GM18858 (cell line): ENCODE data around the gene WAS.

Experiments
- ATAC-seq: cut with Tn5 transposase; IDR thresholded peaks from one replicate; pipeline ENCODE4 v1.9.1; 2021; ENCODE audit not compliant: unreplicated experiment

The WAS gene

GRCh38 chrX:48711162-48711928 is 27.7 kb downstream of the WAS start:
- ATAC-seq = no peak

- no peak for ATAC-seq
Observed at GRCh38 chrX:48711929-48712505, 28.4 kb downstream of the WAS start.

- no peak for ATAC-seq
Observed at GRCh38 chrX:48713847-48714246, 30.2 kb downstream of the WAS start.

- no peak for ATAC-seq
Observed at GRCh38 chrX:48714573-48714972, 31.0 kb downstream of the WAS start.

- no peak for ATAC-seq
Observed at GRCh38 chrX:48715072-48715471, 31.5 kb downstream of the WAS start.

GRCh38 chrX:48715876-48716502 is 32.4 kb downstream of the WAS start:
- no peak for ATAC-seq

- no peak for ATAC-seq
Observed at GRCh38 chrX:48719958-48720357, 36.4 kb downstream of the WAS start.

- ATAC-seq = no peak
Observed at GRCh38 chrX:48720577-48721250, 37.1 kb downstream of the WAS start.

GRCh38 chrX:48721916-48722315 is 38.3 kb downstream of the WAS start:
- no peak for ATAC-seq

GRCh38 chrX:48726596-48726995 is 43.0 kb downstream of the WAS start:
- ATAC-seq = no peak

GRCh38 chrX:48728653-48729052 is 45.1 kb downstream of the WAS start:
- no peak for ATAC-seq

- ATAC-seq = no peak
Observed at GRCh38 chrX:48736303-48736702, 52.7 kb downstream of the WAS start.

- no peak for ATAC-seq
Observed at GRCh38 chrX:48736878-48737212, 53.2 kb downstream of the WAS start.

GRCh38 chrX:48737213-48737938 is 53.8 kb downstream of the WAS start:
- peak; percentile 98 for ATAC-seq

- ATAC-seq = no peak
Observed at GRCh38 chrX:48737940-48738339, 54.3 kb downstream of the WAS start.
